Measurements from ENCODE around the gene DDX31.
A peak's percentile ranks its signal among the peaks of the same experiment; 100 is the strongest.

The DDX31 gene

DNA sequence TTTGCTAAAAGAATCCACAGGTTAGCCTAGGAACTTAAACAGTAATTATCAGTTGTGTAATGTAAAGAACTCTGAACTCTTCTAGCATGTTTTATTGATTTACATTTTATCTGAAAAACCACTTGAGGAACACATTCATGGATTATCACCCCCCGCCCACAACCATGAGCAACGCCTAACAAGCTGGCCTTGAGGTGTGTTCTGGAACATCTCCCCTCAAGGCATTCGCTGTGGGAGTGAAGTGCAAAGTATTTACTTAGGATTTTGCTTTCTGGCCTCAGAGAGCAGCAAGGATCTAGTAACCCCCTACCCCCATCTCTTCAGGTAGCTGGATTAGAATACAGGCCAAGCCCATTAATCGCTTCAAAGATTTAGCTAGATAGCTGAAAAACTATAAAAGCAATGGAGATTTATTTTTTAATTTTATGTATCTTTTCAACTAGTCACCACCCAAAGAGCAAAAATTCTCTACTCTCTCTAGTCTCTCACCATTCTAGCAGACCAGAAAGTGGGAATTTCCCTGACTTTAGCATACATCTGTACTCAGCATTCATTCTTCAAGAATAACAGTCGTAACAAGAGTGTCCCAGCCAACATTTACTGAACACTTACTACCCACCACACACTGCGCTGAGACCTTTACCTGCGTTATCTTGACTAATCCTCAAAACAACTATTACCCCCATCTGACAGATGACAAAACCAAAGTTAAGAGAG, 37.2 kb downstream of the DDX31 start:
- DNase-seq: no peak

DNA sequence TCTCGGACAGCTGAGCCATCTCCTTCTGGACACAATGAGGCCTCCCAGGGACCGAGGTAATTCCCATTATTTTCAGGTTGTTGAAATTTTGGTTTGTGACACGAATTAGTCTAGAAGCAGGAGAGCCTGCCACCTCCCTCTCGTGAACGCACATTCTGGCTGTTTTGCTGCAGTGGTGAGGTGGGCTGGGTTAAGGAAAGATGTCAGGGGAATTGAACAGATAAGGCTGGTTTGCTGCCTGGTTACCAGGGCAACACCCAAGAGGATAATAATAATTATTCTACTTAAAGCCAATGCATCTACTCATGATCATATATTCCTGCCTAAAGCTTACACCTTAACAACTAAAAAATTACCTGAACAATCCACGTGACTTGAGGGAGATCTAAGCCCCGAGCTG, 38.1 kb downstream of the DDX31 start:
- no peak for DNase-seq

DNA sequence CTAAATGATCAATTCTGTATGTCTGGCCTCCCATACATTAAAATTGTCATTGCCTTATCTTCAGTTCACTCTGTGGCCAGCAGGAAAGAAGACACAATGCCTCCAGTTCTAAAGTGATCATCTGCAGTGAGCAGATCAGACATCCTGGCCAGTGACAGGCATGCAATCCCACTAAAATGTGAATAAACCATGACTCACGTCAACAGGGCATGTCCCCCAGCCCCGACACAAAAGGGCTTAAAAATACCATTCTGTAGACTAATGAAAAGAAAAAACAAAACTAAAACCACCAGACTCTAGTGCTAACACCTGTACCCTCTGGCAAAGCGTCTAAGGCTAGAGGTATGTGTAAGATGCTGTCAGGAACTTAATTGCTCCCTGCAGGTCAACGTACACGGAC, 38.5 kb downstream of the DDX31 start:
- DNase-seq: no peak

DNA sequence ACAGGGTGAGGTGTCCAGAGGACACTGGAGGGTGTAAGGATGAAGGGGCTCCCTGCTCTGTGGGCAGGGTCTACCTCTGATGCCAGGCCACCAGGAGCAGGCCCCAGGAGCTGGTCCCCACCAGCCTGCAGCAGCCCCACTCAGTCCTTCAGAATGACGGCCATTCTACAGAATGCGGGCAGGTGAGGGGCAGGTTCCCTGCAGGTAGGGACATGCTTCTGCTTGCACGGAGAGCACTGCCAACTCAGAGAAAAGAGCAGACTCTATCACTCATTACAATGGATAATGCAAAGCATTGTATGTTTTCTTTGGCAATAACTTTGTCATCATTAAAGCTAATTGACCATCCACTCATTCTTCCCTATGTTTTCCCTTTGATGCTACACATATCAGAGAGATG, 39.0 kb downstream of the DDX31 start:
- no peak for DNase-seq

DNA sequence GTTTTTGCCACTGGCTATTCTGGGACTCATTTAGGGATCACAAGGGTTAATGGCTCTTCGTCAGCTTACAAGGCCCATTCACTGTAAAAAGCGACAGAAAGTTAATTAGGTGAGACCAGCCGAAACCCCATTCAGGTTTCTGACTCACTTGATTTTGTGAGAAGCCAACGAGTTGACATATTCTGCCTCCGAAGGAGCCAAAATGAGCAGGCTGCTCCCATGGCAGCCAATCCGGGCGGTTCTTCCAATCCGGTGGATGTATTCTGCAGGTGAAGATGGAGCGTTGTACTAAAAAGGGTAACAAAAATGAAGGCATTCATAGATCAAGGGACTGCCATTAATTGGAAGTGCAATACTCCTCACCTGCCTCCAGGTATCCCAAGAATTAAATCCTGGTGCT, 39.7 kb downstream of the DDX31 start:
- no peak for DNase-seq

DNA sequence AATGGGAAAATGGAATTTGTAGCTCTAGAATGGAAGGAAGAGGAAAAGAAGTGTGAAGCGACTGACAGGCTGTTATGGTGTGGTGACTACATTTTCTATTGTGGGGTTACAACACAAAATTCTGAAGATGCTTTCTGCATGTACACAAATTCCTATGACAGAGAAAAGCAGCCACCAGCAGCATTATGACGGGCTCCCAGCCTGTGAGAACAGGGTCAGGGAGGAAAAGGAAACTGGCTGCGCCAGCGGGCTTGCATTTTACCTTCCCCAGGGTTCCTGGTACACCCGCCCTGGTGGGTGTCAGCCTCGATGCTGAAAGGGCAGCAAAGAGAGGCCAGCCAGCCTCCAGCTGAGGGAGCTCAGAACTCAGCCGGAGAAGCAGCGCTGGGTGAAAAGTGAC, 41.0 kb downstream of the DDX31 start:
- DNase-seq: no peak

DNA sequence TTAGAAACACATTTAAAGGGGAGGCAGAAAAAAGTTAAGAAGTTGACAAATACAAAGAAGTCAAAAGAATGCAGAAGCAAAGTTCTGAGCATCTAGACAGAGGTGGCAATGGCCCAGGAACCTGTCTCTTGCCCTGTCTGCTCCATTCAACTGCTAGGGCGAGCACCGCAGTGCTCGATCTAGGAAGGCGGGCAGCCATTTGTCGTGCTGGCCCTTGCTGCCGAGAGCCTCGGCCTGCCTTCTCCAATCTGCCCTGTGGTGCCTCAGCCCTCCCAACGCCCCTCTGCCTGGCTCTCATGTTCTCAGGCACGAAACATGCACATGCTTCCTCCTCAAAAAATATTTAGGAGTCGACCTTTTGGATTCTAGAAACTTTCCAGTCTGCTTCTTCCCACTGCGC, 42.2 kb downstream of the DDX31 start:
- DNase-seq: no peak

DNA sequence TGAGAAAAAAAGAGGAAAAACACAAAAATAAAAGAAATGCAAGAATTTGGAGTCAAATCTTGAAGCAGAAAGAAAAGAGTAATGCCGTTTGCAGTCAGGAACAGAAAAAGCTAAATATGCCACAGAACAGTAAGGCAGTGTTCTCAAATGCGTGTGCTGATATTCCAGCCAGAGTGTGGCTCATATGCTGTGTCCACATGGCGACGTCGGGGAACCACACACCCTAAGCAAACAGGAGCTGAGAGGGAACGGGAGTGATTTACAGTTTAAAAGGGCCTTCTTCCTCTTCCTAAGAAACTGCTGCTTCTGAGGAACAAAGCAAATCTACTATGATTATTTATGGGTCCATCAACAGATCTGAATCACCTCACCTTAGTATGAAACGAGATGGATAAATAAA, 42.7 kb downstream of the DDX31 start:
- DNase-seq: no peak

DNA sequence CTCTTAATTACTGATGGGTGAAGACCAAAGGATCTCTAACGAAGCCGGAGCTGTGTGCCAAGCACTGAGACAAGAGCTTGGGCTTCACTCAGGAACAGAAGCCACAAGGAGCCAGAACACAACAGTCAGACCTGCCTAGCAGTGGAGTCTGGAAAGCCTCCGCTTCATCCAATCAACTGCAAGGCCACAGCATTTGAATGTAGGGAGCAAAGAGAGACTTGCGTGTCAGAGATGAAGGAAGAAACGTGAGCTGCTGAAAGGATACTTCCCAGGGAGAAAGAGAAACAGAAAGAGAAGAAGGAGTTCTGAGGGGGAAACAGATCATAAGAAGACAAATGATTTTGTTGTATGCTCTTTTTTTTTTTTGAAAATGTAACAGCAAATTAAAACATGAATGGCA, 43.5 kb downstream of the DDX31 start:
- DNase-seq: no peak

DNA sequence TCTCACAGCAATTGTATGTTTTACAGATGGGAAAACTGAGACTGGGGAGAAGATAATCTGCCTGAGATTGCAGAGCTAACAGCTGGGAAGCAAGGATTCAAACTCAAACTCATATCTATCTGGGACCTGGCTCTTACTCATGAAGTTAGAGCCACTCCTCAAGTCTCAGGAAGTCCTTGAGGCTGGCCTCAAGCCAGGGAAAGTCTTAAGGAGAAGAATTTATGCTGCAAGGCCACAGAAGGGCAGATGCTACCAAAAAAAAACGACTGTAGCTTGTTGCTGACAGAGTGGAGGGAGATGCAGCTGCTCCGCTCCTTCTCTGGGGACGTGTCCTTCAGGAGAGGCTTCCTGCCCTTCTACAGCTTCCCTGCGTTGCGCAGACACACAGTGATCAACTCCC, 47.6 kb downstream of the DDX31 start:
- no peak for DNase-seq

DNA sequence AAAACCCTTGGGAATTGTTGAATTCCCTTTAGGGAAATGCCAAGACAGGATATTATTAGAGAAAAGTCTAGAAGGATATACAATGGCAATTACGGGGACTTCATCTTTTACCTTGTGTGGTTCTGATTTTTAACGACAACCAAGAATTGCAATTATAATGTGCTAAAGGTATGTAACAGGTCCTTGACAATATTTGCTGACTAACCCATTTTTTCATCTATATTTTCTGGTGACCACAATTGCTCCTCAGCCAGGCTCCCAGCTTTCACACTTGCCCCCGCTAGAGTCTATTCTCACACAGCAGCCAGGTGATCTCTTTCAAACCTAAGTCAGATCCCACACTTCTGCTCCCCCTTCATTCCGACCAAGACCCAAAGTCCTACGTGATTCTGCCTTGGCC, 53.1 kb downstream of the DDX31 start:
- no peak for DNase-seq

DNA sequence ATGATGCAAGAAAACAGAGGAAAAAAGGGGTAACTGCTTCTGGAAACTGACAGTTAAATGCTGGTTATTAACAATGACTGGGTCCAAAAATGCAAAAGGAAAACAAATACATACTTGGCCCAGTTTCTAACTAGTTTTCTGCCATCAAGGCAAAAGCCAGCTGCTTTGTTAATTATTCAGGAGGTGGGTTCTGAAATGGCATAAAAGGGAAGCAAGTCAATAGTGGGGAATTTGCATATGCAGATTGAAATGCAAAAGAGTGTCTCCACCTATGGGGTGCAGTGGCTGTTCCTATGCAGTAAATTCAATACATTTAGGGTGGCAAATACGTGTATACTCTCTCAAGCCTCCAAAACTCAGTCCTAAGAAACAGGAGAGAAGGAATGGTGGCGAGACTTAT, 54.0 kb downstream of the DDX31 start:
- no peak for DNase-seq

DNA sequence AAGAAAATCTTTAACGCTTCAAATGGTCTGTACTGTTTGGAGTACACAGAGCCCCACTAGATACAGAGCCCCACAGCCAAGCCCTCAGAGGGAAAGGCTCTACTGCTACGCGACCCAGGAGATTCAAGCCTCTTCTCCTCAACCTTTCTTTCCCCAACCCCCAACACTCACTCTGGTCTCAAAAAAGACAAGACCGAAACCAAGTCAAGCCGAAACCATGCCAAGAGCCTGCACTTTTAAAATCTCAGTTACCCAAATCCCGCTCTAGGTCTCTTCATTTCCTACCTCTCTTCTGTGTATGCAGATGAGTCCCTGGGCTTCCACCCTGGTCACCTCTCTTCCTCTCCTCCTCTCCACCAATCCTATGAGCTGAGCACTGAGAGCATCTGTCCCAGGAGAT, 55.5 kb downstream of the DDX31 start:
- DNase-seq: no peak

DNA sequence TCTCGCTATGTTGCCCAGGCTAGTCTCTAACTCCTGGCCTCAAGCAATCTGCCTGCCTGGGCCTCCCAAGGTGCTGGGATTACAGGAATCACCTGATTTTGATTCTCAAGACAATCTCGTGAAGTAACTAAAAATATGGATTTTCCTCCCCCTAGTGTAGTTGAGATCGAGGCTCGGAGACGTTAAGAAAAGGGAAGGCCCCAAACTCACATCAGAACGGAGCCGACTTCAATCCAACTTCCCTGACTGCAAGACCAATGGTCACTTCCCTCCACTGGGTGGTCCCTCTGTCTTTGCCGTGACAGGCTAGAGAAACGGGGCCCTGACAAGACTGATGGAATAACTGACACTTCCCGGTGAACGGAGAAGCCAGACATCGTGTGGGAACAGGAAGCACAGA, 59.1 kb downstream of the DDX31 start:
- no peak for DNase-seq

DNA sequence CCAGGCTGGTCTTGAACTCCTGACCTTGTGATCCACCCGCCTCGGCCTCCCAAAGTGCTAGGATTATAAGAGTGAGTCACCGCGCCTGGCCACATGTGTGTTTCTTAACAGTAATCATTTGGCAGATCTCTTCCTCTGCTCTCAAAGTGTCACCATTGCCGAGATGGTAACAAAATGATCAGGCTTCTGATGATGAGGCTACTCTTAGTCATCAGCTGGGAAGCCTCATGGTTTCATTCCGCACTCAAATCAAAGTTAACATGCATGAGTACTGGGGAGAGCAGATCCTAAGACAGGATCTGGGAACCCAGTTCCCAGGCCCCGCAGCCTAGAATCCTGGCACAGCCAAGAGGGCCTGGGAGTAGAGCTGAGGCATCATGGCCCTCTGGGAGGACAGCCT, 60.0 kb downstream of the DDX31 start:
- DNase-seq: no peak

DNA sequence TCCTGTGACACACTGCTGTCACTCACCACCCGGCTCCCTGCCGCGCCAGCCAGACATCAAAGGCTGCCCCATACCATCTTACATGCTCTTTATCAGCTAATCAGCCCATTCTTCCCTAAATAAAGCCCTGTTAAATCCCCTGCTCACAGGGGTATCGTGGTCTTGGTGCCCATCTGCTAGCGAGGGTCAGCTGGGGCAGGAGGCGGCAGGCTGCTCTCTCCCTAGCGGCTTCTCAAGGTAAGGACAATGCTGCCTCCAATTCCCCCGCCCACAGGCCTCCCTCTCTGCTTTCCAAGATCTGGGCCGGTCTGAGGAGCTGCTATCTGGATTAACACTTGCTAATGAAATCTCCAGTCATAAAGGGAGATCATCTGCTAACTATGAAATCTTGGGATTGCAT, 60.6 kb downstream of the DDX31 start:
- no peak for DNase-seq

DNA sequence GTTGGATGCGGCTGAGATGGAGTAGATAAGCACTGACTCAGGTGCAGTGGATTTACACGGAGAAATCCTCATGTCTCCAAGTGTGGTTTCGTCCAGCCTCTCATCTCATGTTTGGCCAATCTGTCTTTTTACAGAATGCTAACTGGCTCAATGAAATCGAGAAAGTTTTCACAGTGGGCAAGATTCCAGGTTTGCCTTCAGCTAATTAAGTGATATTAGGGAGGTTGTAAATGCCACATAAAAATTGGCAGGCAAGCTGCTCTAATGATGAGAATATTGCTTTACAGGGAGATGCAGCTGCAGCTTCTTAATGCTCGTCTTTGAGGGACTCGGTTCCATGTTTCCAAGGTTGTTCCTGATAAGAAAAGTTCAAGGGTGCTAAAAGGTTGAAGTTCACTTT, 63.7 kb downstream of the DDX31 start:
- no peak for DNase-seq

DNA sequence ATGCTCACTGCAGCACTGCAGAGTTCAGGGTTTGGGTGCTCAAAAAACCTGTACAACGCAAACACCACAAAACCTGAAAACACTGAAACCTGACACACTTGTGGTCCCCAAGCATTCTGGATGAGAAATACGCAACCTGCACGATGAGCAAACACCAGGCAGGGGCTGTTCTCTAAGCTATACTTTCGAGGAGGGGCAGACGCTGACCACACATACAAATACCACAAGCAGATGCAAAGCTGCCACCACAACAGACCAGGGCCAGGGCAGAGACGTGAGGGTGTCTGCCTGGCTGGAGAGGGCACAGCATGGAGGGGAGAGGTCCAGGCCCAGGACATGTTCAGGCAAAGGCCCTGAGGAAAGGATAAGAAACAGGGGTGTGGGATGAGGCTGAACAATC, 64.4 kb downstream of the DDX31 start:
- DNase-seq: no peak

DNA sequence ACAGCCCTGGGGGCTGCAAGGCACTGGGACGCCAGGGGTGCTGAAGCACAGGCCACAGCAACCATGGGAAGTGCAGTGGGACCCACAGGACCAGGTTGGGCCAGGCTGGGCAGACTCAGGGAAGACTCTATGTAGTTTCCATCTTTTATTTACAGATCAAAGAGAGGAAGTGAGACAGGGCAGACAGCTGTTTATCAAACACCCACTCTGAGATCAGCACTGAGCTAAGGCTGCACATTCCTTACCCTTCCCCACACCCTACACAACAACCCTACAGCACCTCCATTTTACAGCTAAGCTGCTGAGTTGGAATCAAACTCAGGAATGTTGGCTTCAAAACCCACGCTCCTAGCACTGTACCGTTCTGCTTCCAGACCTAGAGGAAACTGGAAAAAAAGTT, 67.6 kb downstream of the DDX31 start:
- no peak for DNase-seq

DNA sequence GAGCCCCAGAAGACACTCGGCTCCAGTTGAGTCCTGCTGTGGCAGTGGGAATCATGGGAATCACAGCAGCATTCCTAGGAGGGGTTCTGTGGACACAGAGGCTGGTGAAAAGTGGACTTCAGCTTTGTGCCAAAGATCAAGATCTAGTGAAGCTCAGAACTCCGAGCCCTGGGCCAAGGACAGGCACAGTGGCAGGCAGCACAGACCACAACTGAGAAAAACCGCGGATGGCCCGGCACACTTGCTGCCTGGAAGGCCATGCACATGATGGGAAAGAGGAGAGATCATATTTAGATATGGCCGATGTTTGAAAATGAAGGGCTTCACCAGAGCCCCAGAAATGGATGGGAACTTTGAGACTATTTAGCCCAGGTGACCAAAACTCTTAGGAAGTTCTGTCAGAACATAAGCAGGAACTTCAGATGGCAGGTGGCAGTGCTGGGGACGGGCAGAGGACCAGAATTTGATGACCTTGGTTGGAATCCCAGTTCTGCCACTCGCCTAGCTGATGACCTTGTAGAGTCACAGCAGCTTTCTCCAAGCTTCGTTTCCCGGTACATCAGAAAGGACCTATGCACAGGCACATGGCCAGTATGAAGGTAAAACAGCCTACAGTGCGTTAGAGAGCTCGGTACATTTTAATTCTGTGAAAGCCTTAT, 69.3 kb downstream of the DDX31 start:
- DNase-seq: no peak

DNA sequence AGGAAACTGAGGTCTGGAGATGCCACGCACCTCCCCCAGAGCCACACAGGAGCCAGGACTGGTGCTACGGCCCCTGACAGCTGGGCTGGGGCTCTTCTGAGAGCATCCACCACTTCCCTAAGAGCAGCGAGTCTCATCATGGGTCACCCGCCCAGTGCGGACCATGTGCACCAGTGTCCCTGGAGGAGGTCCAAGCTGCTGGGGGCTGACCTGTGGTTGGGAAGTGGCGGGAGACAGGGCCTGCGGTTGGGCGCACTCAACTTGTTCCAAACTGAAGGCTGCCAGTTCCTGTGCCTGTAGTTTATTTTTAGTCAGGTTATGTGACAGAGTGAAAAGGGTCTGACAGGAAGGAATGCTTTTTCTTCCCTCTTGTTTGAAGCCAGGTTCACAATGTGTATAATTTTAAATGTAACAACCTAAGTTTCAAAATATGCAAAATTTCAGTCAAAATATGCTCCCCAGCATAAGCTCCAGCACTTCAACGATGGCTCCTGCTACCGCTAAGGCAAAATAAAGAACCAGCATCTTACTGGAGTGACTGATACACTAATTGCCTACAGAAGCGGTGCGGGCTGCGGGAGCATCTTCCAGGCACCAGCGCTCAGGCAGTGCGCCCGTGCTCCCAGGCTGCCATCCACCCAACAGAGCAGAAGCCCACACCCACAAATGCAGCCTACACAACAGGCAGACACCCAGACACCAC, 72.6 kb downstream of the DDX31 start:
- peak; percentile 18 to 33 for DNase-seq

DNA sequence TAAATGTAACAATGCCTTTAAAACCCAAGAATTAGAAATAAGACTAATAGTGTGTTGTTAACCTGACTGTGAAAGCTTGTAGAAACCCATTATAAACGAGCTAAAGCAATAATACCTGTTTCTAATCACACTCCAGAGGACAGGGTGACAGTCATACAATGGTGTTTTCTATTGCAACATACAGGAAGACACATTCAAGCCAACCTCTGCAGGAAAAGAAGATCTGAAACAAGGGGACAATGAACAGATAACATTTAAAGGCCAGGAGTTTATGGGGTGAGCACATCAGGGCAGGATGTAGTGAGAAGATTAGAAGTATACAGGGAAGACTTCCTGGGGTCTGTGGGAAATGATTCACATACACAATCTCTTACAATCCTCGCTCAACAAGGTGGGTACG, 73.6 kb downstream of the DDX31 start:
- DNase-seq: no peak

DNA sequence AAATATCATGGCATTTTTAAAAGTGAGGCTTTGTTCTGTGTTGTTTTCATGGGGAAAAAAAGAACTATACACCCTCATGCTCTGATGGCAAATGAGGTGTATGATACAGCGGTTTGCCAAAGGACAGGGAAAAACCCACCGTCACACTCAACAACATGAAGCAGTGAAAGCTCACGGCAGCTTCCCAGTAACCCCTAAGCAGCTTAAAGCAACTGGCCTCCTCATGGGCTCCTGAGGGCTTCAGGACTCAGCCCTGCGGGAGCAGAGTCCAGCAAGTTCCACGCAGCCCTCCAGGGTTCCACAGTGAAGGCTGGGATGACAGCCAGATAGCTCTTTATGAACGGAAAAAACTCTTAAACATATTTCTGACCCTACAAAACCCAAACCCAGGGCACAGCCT, 74.5 kb downstream of the DDX31 start:
- no peak for DNase-seq

DNA sequence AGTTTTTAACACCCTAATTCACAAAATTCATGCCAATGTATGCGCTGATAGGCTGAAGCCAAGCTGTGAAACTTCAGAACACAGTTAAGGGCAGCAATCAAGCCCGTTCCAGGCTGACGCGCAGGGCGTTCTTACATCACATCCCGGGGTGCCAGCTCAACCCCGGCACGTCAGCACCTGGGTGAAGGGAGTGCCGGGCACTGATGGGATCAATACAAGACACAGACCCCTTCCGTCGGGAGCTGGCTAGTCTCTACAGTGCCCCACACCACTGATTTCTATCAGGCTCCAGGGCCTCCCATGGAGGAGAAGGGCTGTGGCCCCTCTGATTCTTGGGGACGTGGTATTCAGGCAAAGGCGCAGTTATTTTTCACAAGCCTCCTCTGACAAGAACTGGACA, 75.4 kb downstream of the DDX31 start:
- DNase-seq: no peak

All from inflammatory macrophage (primary cell).